SU-DHL-6 (cell line): ENCODE data around the gene UPK3A.

Source experiments
- EZH2phosphoT487 ChIP-seq: fragments of 200-600 bp; sonication (generic), shearing (Covaris generic); conservative IDR thresholded peaks from 2 replicates; pipeline ENCODE4 v1.6.1; 2018; ENCODE audit warnings: mild to moderate bottlenecking, antibody characterized with exemption, low read length, moderate library complexity, mixed read lengths
- TF ChIP-seq, protein P1 (sequence below): fragments of 200-600 bp; sonication (generic); IDR thresholded peaks from one replicate; pipeline ENCODE4 v1.5.1; 2017; ENCODE audit warnings: antibody characterized with exemption, mild to moderate bottlenecking, low read length, moderate library complexity; ENCODE audit not compliant: insufficient read depth, poor library complexity, severe bottlenecking

DNA sequence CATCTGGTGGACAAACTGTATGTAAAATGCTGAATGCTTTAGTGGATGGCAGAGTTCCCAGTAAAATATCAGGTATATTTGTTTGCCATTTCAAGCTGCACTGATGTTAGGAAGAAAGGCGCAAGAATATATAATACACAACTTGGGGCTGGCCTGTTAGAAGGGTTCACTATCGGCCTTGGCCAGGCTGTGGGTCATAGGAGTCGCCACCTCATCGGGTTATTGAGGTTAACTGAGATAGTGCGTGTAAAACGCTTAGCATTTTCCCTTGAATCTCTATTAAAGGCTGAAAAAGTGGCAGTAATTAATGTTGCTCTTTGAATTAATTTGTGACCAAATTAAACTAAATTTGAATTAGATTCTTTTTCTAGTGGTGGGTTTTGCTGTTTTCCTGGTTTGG lies 30.0 kb downstream of the UPK3A start:
- TF ChIP-seq, protein P1, sequence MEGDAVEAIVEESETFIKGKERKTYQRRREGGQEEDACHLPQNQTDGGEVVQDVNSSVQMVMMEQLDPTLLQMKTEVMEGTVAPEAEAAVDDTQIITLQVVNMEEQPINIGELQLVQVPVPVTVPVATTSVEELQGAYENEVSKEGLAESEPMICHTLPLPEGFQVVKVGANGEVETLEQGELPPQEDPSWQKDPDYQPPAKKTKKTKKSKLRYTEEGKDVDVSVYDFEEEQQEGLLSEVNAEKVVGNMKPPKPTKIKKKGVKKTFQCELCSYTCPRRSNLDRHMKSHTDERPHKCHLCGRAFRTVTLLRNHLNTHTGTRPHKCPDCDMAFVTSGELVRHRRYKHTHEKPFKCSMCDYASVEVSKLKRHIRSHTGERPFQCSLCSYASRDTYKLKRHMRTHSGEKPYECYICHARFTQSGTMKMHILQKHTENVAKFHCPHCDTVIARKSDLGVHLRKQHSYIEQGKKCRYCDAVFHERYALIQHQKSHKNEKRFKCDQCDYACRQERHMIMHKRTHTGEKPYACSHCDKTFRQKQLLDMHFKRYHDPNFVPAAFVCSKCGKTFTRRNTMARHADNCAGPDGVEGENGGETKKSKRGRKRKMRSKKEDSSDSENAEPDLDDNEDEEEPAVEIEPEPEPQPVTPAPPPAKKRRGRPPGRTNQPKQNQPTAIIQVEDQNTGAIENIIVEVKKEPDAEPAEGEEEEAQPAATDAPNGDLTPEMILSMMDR: no peak
- no peak for TF ChIP-seq EZH2phosphoT487
